B cell (primary cell): ENCODE results near the gene RNASE8. TPM values are rescaled to one million over a fixed set of nuclear protein-coding genes. Genes with fewer than 3 reads are reported as not detected.

Experiments
- ATAC-seq: fragments of 200-7000 bp; cut with Tn5 transposase; one replicate; pipeline ENCODE4 v1.10.0; 2021; ENCODE audit warnings: low read depth, mild to moderate bottlenecking, moderate number of reproducible peaks, moderate library complexity
- CTCF ChIA-PET: fragments of 350-600 bp; sonication (Branson Sonifier 250); formaldehyde crosslinking; loops from one replicate; lab custom pipeline; 2021; ENCODE audit warnings: antibody characterized with exemption, inconsistent platforms; lab: Charles Lee
- POLR2A ChIA-PET: fragments of 350-600 bp; sonication (Branson Sonifier 250); formaldehyde crosslinking; loops from one replicate; lab custom pipeline; 2021; ENCODE audit warnings: antibody characterized with exemption; lab: Charles Lee
- DNase-seq: peaks from one replicate; pipeline ENCODE4 v3.0.0; 2013
- H2AFZ ChIP-seq: 2 replicates; pipeline ENCODE4 v1.6.1; 2012; ENCODE audit warnings: mild to moderate bottlenecking, low read depth, low read length; ENCODE audit not compliant: insufficient read depth, poor library complexity, severe bottlenecking
- H3K27ac ChIP-seq, 2 donors: 1 replicate in 1 of 2; 2 replicates in 1 of 2; pipeline ENCODE4 v1.5.1; 2012 to 2013; ENCODE audit warnings: low read length in 2 of 2, mild to moderate bottlenecking in 2 of 2, moderate library complexity in 1 of 2
- H3K27me3 ChIP-seq, 4 experiments: fragments of 200-600 bp in 1 of 4; sonication (generic) in 1 of 4; replicated peaks in 1 of 4; 1 replicate in 2 of 4; 2 replicates in 2 of 4; pipeline versions ENCODE4 v1.6.1 to v1.7.0; 2013 to 2016; ENCODE audit warnings: low read length in 3 of 4, mild to moderate bottlenecking in 2 of 4, mixed read lengths in 1 of 4, moderate library complexity in 1 of 4; ENCODE audit not compliant: insufficient read depth in 4 of 4, control insufficient read depth in 3 of 4; ENCODE audit errors: control extremely low read depth in 1 of 4
- H3K36me3 ChIP-seq, 2 experiments: replicated peaks in 1 of 2; 1 replicate in 1 of 2; 2 replicates in 1 of 2; pipeline versions ENCODE4 v1.6.1 to v1.7.1; 2013; ENCODE audit warnings: low read length in 1 of 2; ENCODE audit not compliant: insufficient read depth in 2 of 2, control insufficient read depth in 1 of 2; ENCODE audit errors: control extremely low read depth in 1 of 2, extremely low read depth in 1 of 2
- H3K4me1 ChIP-seq, 2 donors: fragments of 200-600 bp in 1 of 2; sonication (generic) in 1 of 2; 1 replicate in 1 of 2; 2 replicates in 1 of 2; pipeline versions ENCODE4 v1.5.1 to v1.6.1; 2013 to 2017; ENCODE audit warnings: low read length in 2 of 2; ENCODE audit not compliant: control insufficient read depth in 2 of 2, insufficient read depth in 2 of 2
- H3K4me2 ChIP-seq: replicated peaks from 2 replicates; pipeline ENCODE3; 2012; ENCODE audit warnings: mild to moderate bottlenecking, low read depth, low read length; ENCODE audit not compliant: poor library complexity, severe bottlenecking
- H3K4me3 ChIP-seq, 5 experiments: fragments of 200-600 bp in 1 of 5; sonication (generic) in 1 of 5; 1 replicate in 3 of 5; 2 replicates in 2 of 5; pipeline versions ENCODE4 v1.5.1 to v1.7.0; 2011 to 2016; ENCODE audit warnings: low read length in 4 of 5, mild to moderate bottlenecking in 4 of 5, low read depth in 2 of 5, control low read depth in 1 of 5, moderate library complexity in 1 of 5; ENCODE audit not compliant: insufficient read depth in 1 of 5; ENCODE audit errors: control extremely low read depth in 1 of 5, extremely low read depth in 1 of 5
- H3K79me2 ChIP-seq: fragments of 200-600 bp; sonication (generic); one replicate; pipeline ENCODE4 v1.6.0; 2016; ENCODE audit warnings: low read length; ENCODE audit not compliant: control insufficient read depth, insufficient read depth
- H3K9ac ChIP-seq: fragments of 200-600 bp; sonication (generic); 2 replicates; pipeline ENCODE4 v1.6.1; 2017; ENCODE audit warnings: mild to moderate bottlenecking, low read length, moderate library complexity
- H3K9me3 ChIP-seq, 3 donors: one replicate each; pipeline versions ENCODE4 v1.6.1 to v1.7.1; 2013; ENCODE audit warnings: low read length in 2 of 3; ENCODE audit not compliant: control insufficient read depth in 2 of 3, insufficient read depth in 1 of 3; ENCODE audit errors: control extremely low read depth in 1 of 3
- H4K20me1 ChIP-seq: 2 replicates; pipeline ENCODE4 v1.6.0; 2012; ENCODE audit warnings: mild to moderate bottlenecking, low read length; ENCODE audit not compliant: insufficient read depth, control insufficient read depth, poor library complexity, severe bottlenecking
- H3K27ac Mint-ChIP-seq: one replicate; pipeline ENCODE4 v1.8.0; 2021; ENCODE audit warnings: mixed read lengths
- H3K27me3 Mint-ChIP-seq: one replicate; pipeline ENCODE4 v1.8.0; 2021; ENCODE audit warnings: mixed read lengths
- H3K4me1 Mint-ChIP-seq: one replicate; pipeline ENCODE4 v1.8.0; 2021; ENCODE audit warnings: mixed read lengths
- H3K4me3 Mint-ChIP-seq: one replicate; pipeline ENCODE4 v1.8.0; 2021; ENCODE audit warnings: mixed read lengths
- H3K9me3 Mint-ChIP-seq: one replicate; pipeline ENCODE4 v1.8.0; 2022; ENCODE audit warnings: mixed read lengths; ENCODE audit not compliant: insufficient read depth
- CTCF ChIP-seq: fragments of 200-600 bp; IDR thresholded peaks from one replicate; pipeline ENCODE4 v1.8.0; 2022; ENCODE audit warnings: antibody characterized with exemption, mild to moderate bottlenecking
- EZH2 ChIP-seq: IDR thresholded peaks from 2 replicates; pipeline ENCODE4 v1.6.1; 2012; ENCODE audit warnings: borderline replicate concordance, low read depth, mild to moderate bottlenecking, moderate library complexity, low read length; ENCODE audit not compliant: insufficient read depth, poor library complexity, severe bottlenecking
- WGBS: methylation state at CpG from one replicate; pipeline ENCODE4 v1.1.5; 2013; ENCODE audit warnings: missing lambda C conversion rate; ENCODE audit not compliant: insufficient coverage; 5-methylcytosine and 5-hydroxymethylcytosine counted together
- intact Hi-C: fragments of 100-400 bp; cut with micrococcal nuclease; formaldehyde crosslinking; loops from one replicate; pipeline ENCODE4 v1.10.0; 2022
- polyA plus RNA-seq: library from polyadenylated mRNA; depleted of rRNA; stranded (reverse); fragments of >200 nt; gene quantifications from 2 replicates; pipeline ENCODE4 v1.2.3, GENCODE V29; 2012
- total RNA-seq, 2 donors: library from RNA; stranded (reverse); fragments of 120-200 nt in 1 of 2; gene quantifications; 1 replicate in 1 of 2; 2 replicates in 1 of 2; pipeline versions ENCODE4 v1.2.3 to v1.2.4, GENCODE V29; 2013 to 2022

Gene RNASE8
- total and polyA plus RNA-seq, 2 donors (not counting 1 experiment from before 2014, with no cell fraction given): not detected

GRCh38 chr14:21096978-21097635, 39.5 kb downstream of the RNASE8 start:
- no peaks in the 10 kb centered on the region for H3K9me3 ChIP-seq
- no peak overlapping the region for H3K27ac ChIP-seq
- peak overlapping the region; percentile 53 for H2AFZ ChIP-seq
- H3K4me1 ChIP-seq: peaks cover 13 to 23% of the 10 kb centered on the region in 2 donors
- H3K27me3 ChIP-seq: peaks cover 0 to 31% (median 18%) of the 10 kb centered on the region in 4 experiments
- no peak overlapping the region for H3K9ac ChIP-seq
- peak overlapping the region; percentile 68 for H3K4me2 ChIP-seq
- intact Hi-C loops: no loop called here
- H3K4me3 Mint-ChIP-seq: peak overlapping the region; percentile 78
- ATAC-seq (no peak), DNase-seq (no peak)
- ChIA-PET CTCF (interaction anchor here (1.1 to 7.5 kb wide), 8 partner anchors 7 to 82 kb away, joined by 3 to 171 read pairs (median 14); partner anchors contain the start of genes ARHGEF40 and TMEM253), POLR2A (interaction anchor here (1.8 kb wide), 1 partner anchor 26 kb away, joined by 10 read pairs; no protein-coding TSS in a partner anchor)
- no peaks in the 10 kb centered on the region for H3K79me2 ChIP-seq
- no peaks in the 10 kb centered on the region for H3K9me3 Mint-ChIP-seq
- H3K36me3 ChIP-seq: no peaks in the 10 kb centered on the region
- no peaks in the 10 kb centered on the region for H4K20me1 ChIP-seq
- H3K4me1 Mint-ChIP-seq: peaks cover 16% of the 10 kb centered on the region
- 100% methylated on average over 2 of the region's 10 CpGs for WGBS
- peak overlapping the region in 2 of 5 experiments; percentile 26 to 36 for H3K4me3 ChIP-seq
- TF ChIP-seq CTCF (no peak), EZH2 (no peak)
- peaks cover 26% of the 10 kb centered on the region for H3K27me3 Mint-ChIP-seq
- peak overlapping the region; percentile 63 for H3K27ac Mint-ChIP-seq

GRCh38 chr14:21097636-21098075, 40.0 kb downstream of the RNASE8 start:
- Histone ChIP-seq H3K27ac (no peak overlapping the region), H3K4me3 (peak overlapping the region in 3 of 5 experiments; percentile 23 to 36 (median 26)), H3K36me3 (no peaks in the 10 kb centered on the region), H3K27me3 (peaks cover 0 to 31% (median 18%) of the 10 kb centered on the region in 4 experiments), H3K4me2 (peak overlapping the region; percentile 68), H2AFZ (peak overlapping the region; percentile 53), H3K4me1 (peaks cover 13 to 18% of the 10 kb centered on the region in 2 donors), H4K20me1 (no peaks in the 10 kb centered on the region), H3K79me2 (no peaks in the 10 kb centered on the region), H3K9me3 (no peaks in the 10 kb centered on the region), H3K9ac (no peak overlapping the region)
- peaks cover 12% of the 10 kb centered on the region for H3K4me1 Mint-ChIP-seq
- H3K27ac Mint-ChIP-seq: peak overlapping the region; percentile 59
- H3K9me3 Mint-ChIP-seq: no peaks in the 10 kb centered on the region
- peaks cover 26% of the 10 kb centered on the region for H3K27me3 Mint-ChIP-seq
- peak overlapping the region; percentile 78 for H3K4me3 Mint-ChIP-seq
- intact Hi-C loops: no loop called here
- no peak for TF ChIP-seq EZH2
- ChIA-PET CTCF (interaction anchor here (1.0 to 7.5 kb wide), 9 partner anchors 6 to 82 kb away, joined by 3 to 171 read pairs (median 6); partner anchors contain the start of genes ARHGEF40 and TMEM253), POLR2A (interaction anchor here (0.6 to 1.8 kb wide), 3 partner anchors 10 to 109 kb away, joined by 3 to 10 read pairs (median 4); no protein-coding TSS in a partner anchor)
- ATAC-seq (no peak), DNase-seq (peak; percentile 47)
- no CpG with 5 or more reads among the region's 19 CpGs for WGBS
